IMR-90 (cell line): Measurements from ENCODE around the gene LARGE2. TPM values are rescaled to one million over a fixed set of nuclear protein-coding genes. Genes with fewer than 3 reads are reported as not detected.

Experiments used
- ATAC-seq: fragments of 200-7000 bp; cut with Tn5 transposase; 2 replicates; pipeline ENCODE4 v1.9.1; 2020; ENCODE audit warnings: low read depth, mild to moderate bottlenecking, moderate library complexity
- BruUV-seq: library from RNA; stranded (reverse); fragments of 400-500 nt; replicated peaks from 2 replicates; lab custom pipeline; 2021; lab: Mats Ljungman, UMichigan
- CTCF ChIA-PET: fragments of 300-600 bp; formaldehyde crosslinking; extraction: SDS; loops from one replicate; lab custom pipeline; 2021; ENCODE audit warnings: antibody characterized with exemption; lab: Yijun Ruan, JAX
- POLR2A ChIA-PET: fragments of 300-600 bp; sonication (Branson Sonifier 250); formaldehyde crosslinking; loops from one replicate; lab custom pipeline; 2022; ENCODE audit warnings: antibody characterized with exemption; ENCODE audit not compliant: unreplicated experiment; lab: Charles Lee
- DNase-seq: peaks from one replicate; pipeline ENCODE4 v3.0.0; 2013
- H2AFZ ChIP-seq: replicated peaks from 2 replicates; pipeline ENCODE3; 2013; ENCODE audit warnings: low read length, mild to moderate bottlenecking; ENCODE audit not compliant: poor library complexity
- H2AK5ac ChIP-seq: 2 replicates; pipeline ENCODE4 v1.6.1; 2013; ENCODE audit warnings: low read depth, low read length, inconsistent platforms
- H2AK9ac ChIP-seq: replicated peaks from 2 replicates; pipeline ENCODE3; 2013; ENCODE audit warnings: mild to moderate bottlenecking, low read depth, low read length, moderate library complexity; ENCODE audit not compliant: poor library complexity
- H2BK120ac ChIP-seq: 2 replicates; pipeline ENCODE4 v1.6.1; 2013; ENCODE audit warnings: low read depth, low read length, inconsistent platforms
- H2BK15ac ChIP-seq: 3 replicates; pipeline ENCODE4 v1.6.1; 2013; ENCODE audit warnings: low read depth, low read length, inconsistent platforms
- H2BK20ac ChIP-seq: 2 replicates; pipeline ENCODE4 v1.6.1; 2013; ENCODE audit warnings: low read depth, mild to moderate bottlenecking, inconsistent platforms, low read length, moderate library complexity
- H2BK5ac ChIP-seq: 2 replicates; pipeline ENCODE4 v1.6.1; 2013; ENCODE audit warnings: mild to moderate bottlenecking, low read depth, low read length, inconsistent platforms; ENCODE audit not compliant: poor library complexity, severe bottlenecking
- H3K14ac ChIP-seq: replicated peaks from 2 replicates; pipeline ENCODE4 v1.6.1; 2013; ENCODE audit warnings: low read depth, low read length, inconsistent platforms
- H3K18ac ChIP-seq: 2 replicates; pipeline ENCODE4 v1.6.1; 2013; ENCODE audit warnings: low read depth, low read length, control low read depth
- H3K23ac ChIP-seq: 2 replicates; pipeline ENCODE4 v1.6.1; 2013; ENCODE audit warnings: low read depth, low read length, inconsistent platforms
- H3K27ac ChIP-seq: 2 replicates; pipeline ENCODE4 v1.5.1; 2013; ENCODE audit warnings: mild to moderate bottlenecking, control low read depth, low read length; ENCODE audit not compliant: insufficient read depth
- H3K27me3 ChIP-seq: 2 replicates; pipeline ENCODE4 v1.6.1; 2013; ENCODE audit warnings: low read length; ENCODE audit not compliant: control insufficient read depth, insufficient read depth
- H3K36me3 ChIP-seq: 2 replicates; pipeline ENCODE4 v1.6.1; 2013; ENCODE audit warnings: low read length, mixed read lengths; ENCODE audit not compliant: control insufficient read depth, insufficient read depth
- H3K4ac ChIP-seq: 2 replicates; pipeline ENCODE4 v1.6.1; 2013; ENCODE audit warnings: low read depth, low read length, inconsistent platforms
- H3K4me1 ChIP-seq: 2 replicates; pipeline ENCODE4 v1.6.1; 2013; ENCODE audit warnings: low read length, mixed read lengths; ENCODE audit not compliant: control insufficient read depth, insufficient read depth
- H3K4me2 ChIP-seq: 2 replicates; pipeline ENCODE4 v1.6.1; 2013; ENCODE audit warnings: low read depth, mild to moderate bottlenecking, control low read depth, low read length, moderate library complexity
- H3K4me3 ChIP-seq: 2 replicates; pipeline ENCODE4 v1.5.1; 2013; ENCODE audit warnings: low read depth, mild to moderate bottlenecking, control low read depth, low read length, moderate library complexity; ENCODE audit not compliant: insufficient read depth
- H3K56ac ChIP-seq: 2 replicates; pipeline ENCODE4 v1.6.1; 2013; ENCODE audit warnings: low read length, inconsistent platforms; ENCODE audit not compliant: insufficient read depth; ENCODE audit errors: extremely low read depth
- H3K79me1 ChIP-seq, 2 experiments: 2 replicates each; pipeline ENCODE4 v1.6.1; 2013; ENCODE audit warnings: low read length in 2 of 2, inconsistent platforms in 1 of 2, low read depth in 1 of 2
- H3K9ac ChIP-seq: 2 replicates; pipeline ENCODE4 v1.6.1; 2013; ENCODE audit warnings: low read depth, low read length, control low read depth
- H3K9me1 ChIP-seq: 2 replicates; pipeline ENCODE4 v1.6.1; 2013; ENCODE audit warnings: low read length, inconsistent platforms; ENCODE audit not compliant: insufficient read depth
- H3K9me3 ChIP-seq: 2 replicates; pipeline ENCODE4 v1.6.1; 2013; ENCODE audit warnings: low read length; ENCODE audit not compliant: control insufficient read depth, insufficient read depth
- H4K20me1 ChIP-seq: 2 replicates; pipeline ENCODE4 v1.6.1; 2013; ENCODE audit warnings: low read length, inconsistent platforms; ENCODE audit not compliant: insufficient read depth
- H4K5ac ChIP-seq: 2 replicates; pipeline ENCODE4 v1.6.1; 2013; ENCODE audit warnings: mild to moderate bottlenecking, low read depth, low read length, control low read depth
- H4K8ac ChIP-seq, 2 experiments: 2 replicates each; pipeline ENCODE4 v1.6.1; 2013; ENCODE audit warnings: low read depth in 2 of 2, low read length in 2 of 2, control low read depth in 1 of 2, inconsistent platforms in 1 of 2
- H4K91ac ChIP-seq: 2 replicates; pipeline ENCODE4 v1.6.1; 2013; ENCODE audit warnings: low read depth, low read length, inconsistent platforms; ENCODE audit not compliant: insufficient read depth
- BHLHE40 ChIP-seq: fragments of 150-350 bp; IDR thresholded peaks from 2 replicates; pipeline ENCODE4 v1.6.1; 2016; ENCODE audit warnings: mild to moderate bottlenecking, low read depth, low read length
- CEBPB ChIP-seq: IDR thresholded peaks from 2 replicates; pipeline ENCODE4 v1.6.1; 2012; ENCODE audit warnings: low read depth, low read length, improper control_type of control experiment
- CTCF ChIP-seq: conservative IDR thresholded peaks from 2 replicates; pipeline ENCODE4 v1.5.1; 2012; ENCODE audit warnings: mild to moderate bottlenecking, low read depth, low read length, improper control_type of control experiment
- FOS ChIP-seq: fragments of 150-350 bp; IDR thresholded peaks from 2 replicates; pipeline ENCODE4 v1.6.1; 2016; ENCODE audit warnings: low read depth, low read length
- MAFK ChIP-seq: IDR thresholded peaks from 2 replicates; pipeline ENCODE4 v1.6.1; 2012; ENCODE audit warnings: low read depth, low read length, improper control_type of control experiment
- MAZ ChIP-seq: IDR thresholded peaks from 2 replicates; pipeline ENCODE4 v1.6.1; 2012; ENCODE audit warnings: low read depth, mild to moderate bottlenecking, low read length, improper control_type of control experiment, moderate library complexity, borderline replicate concordance
- MXI1 ChIP-seq: IDR thresholded peaks from 2 replicates; pipeline ENCODE4 v1.6.1; 2012; ENCODE audit warnings: low read depth, mild to moderate bottlenecking, low read length, moderate library complexity, borderline replicate concordance
- NFE2L2 ChIP-seq: fragments of 150-350 bp; IDR thresholded peaks from 2 replicates; pipeline ENCODE4 v1.6.1; 2016; ENCODE audit warnings: low read depth, mild to moderate bottlenecking, low read length
- RAD21 ChIP-seq: IDR thresholded peaks from 2 replicates; pipeline ENCODE4 v1.6.1; 2012; ENCODE audit warnings: low read length, improper control_type of control experiment
- RCOR1 ChIP-seq: IDR thresholded peaks from 2 replicates; pipeline ENCODE4 v1.6.1; 2012; ENCODE audit warnings: mild to moderate bottlenecking, low read length, improper control_type of control experiment; ENCODE audit not compliant: insufficient replicate concordance
- SMC3 ChIP-seq: fragments of 150-350 bp; IDR thresholded peaks from 2 replicates; pipeline ENCODE4 v1.6.1; 2016; ENCODE audit warnings: low read depth, mild to moderate bottlenecking, antibody characterized with exemption, low read length, moderate library complexity
- USF2 ChIP-seq: fragments of 150-350 bp; IDR thresholded peaks from 2 replicates; pipeline ENCODE4 v1.6.1; 2017; ENCODE audit warnings: mild to moderate bottlenecking, antibody characterized with exemption, low read length, low read depth
- WGBS, 2 experiments: methylation state at CpG; one replicate each; pipeline versions ENCODE4 v1.1.5 to v1.1.7; 2013; ENCODE audit warnings: missing lambda C conversion rate in 2 of 2; ENCODE audit not compliant: insufficient read length in 1 of 2; ENCODE audit errors: extremely low coverage in 2 of 2; 5-methylcytosine and 5-hydroxymethylcytosine counted together
- dilution Hi-C: fragments of 300-500 bp; cut with HindIII; formaldehyde crosslinking; loops from one replicate; pipeline ENCODE4 v1.14.3; 2018; ENCODE audit warnings: low sequenced_read_pairs; ENCODE audit not compliant: unreplicated experiment
- in situ Hi-C: fragments of 300-500 bp; cut with MboI; formaldehyde crosslinking; loops from 3 replicates; pipeline ENCODE4 v1.14.3; 2019; ENCODE audit warnings: low sequenced_read_pairs, inconsistent platforms, mixed read lengths
- intact Hi-C: fragments of 100-400 bp; cut with micrococcal nuclease; formaldehyde crosslinking; loops from 2 replicates; pipeline ENCODE4 v1.10.0; 2022
- polyA plus RNA-seq, 3 experiments: library from polyadenylated mRNA; depleted of rRNA; stranded (reverse); fragments of >200 nt; gene quantifications; 2 replicates each; pipeline ENCODE4 v1.2.3, GENCODE V29; 2012; ENCODE audit warnings: low replicate concordance in 1 of 3
- total RNA-seq: library from RNA; depleted of rRNA; stranded (reverse); fragments of >200 nt; gene quantifications from 2 replicates; pipeline ENCODE4 v1.2.3, GENCODE V29; 2012

Gene LARGE2
- total and polyA plus RNA-seq, 2 of the 4 experiments (the other 2 are of a cell fraction), result 0.03 TPM; not detected in 1

GRCh38 chr11:45961751-45962240 is 39.3 kb downstream of the LARGE2 start:
- POLR2A ChIA-PET, result no interaction called here
- TF ChIP-seq MAZ (no peak), RCOR1 (no peak), FOS (no peak), RAD21 (no peak), MXI1 (no peak), CTCF (no peak), BHLHE40 (no peak), SMC3 (no peak), NFE2L2 (no peak), CEBPB (no peak), USF2 (no peak), MAFK (no peak)
- in situ Hi-C loops, result loop anchor here (5.0 kb wide), 1 partner anchor 46 kb away; no protein-coding TSS in a partner anchor

More at GRCh38 chr11:45961751-45962240, 39.3 kb downstream of the LARGE2 start:
- no peak overlapping the region for H3K56ac ChIP-seq
- peaks cover 20% of the 10 kb centered on the region for H3K36me3 ChIP-seq
- peaks cover 4% of the 10 kb centered on the region; the same call in 1 of the 2 replicates for H3K9me1 ChIP-seq
- no peaks in the 10 kb centered on the region for H3K9me3 ChIP-seq
- no peak overlapping the region for H2BK120ac ChIP-seq
- H3K4me2 ChIP-seq, result no peak overlapping the region
- peaks cover 4% of the 10 kb centered on the region; the same call in 1 of the 2 replicates for H4K20me1 ChIP-seq
- H3K9ac ChIP-seq, result no peak overlapping the region
- no peaks in the 10 kb centered on the region for H3K27me3 ChIP-seq
- H3K23ac ChIP-seq, result no peak overlapping the region
- no peak overlapping the region for H3K4me3 ChIP-seq
- no peak overlapping the region for H2BK15ac ChIP-seq
- no peaks in the 10 kb centered on the region for H3K4me1 ChIP-seq
- no peak overlapping the region for H2AK5ac ChIP-seq
- H3K79me1 ChIP-seq, result peaks cover 6 to 9% of the 10 kb centered on the region in 2 experiments; a peak in 3 of 4 replicates
- dilution Hi-C loops, result no loop called here
- H4K5ac ChIP-seq, result no peak overlapping the region
- DNase-seq (no peak), ATAC-seq (no peak)
- no peak overlapping the region for H2BK20ac ChIP-seq
- no peak overlapping the region for H2AFZ ChIP-seq
- WGBS, 2 experiments, result no CpG with 5 or more reads among the region's 7 CpGs
- intact Hi-C loops, result no loop called here
- H4K8ac ChIP-seq, result no peak overlapping the region
- no TSS peak for BruUV-seq
- H3K14ac ChIP-seq, result no peak overlapping the region
- no peak overlapping the region for H3K4ac ChIP-seq
- CTCF ChIA-PET, result no interaction called here
- no peak overlapping the region for H4K91ac ChIP-seq
- no peak overlapping the region for H2AK9ac ChIP-seq
- H3K27ac ChIP-seq, result no peak overlapping the region
- no peak overlapping the region for H2BK5ac ChIP-seq
- no peak overlapping the region for H3K18ac ChIP-seq
